Measurements from ENCODE around the gene TMEM72. TPM values are rescaled to one million over a fixed set of nuclear protein-coding genes. Genes with fewer than 3 reads are reported as not detected.

The TMEM72 gene
- polyA plus RNA-seq, 1 donor (not counting 4 experiments of a cell fraction or from before 2014, with no cell fraction given) = not detected

DNA sequence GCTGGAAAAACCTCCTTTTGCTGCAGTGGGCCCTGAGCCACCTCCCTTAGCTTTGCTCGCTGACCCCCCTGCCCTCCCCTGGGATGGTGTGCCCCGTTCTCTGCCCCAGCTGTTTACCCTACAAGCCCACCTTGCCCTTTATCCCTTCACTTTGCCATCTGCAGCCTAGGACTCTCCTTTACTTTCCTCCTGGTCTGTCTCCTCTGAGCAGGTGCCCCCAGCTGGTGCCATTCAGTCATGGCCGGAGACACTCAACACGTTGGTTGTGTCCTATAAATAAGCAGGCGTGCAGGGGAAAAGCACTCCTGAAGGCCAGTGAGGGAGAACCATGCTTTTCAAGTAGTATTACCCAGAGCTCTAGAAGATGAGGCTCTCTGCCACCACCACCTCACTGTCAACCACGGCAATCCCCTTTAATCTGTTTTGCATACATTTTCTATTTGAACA is 54.5 kb downstream of the TMEM72 start:
- H3K4me1 ChIP-seq (ENCODE audit: control insufficient read depth, extremely low read depth, insufficient read depth, low read length) = peaks cover 3% of the 10 kb centered on the region

GRCh38 chr10:44966129-44966815 is 55.1 kb downstream of the TMEM72 start:
- Histone ChIP-seq H3K4me2 (ENCODE audit: control insufficient read depth, extremely low read depth, insufficient read depth, low read depth, low read length) (no peak overlapping the region), H4K20me1 (ENCODE audit: control insufficient read depth, extremely low read depth, insufficient read depth, low read length) (no peaks in the 10 kb centered on the region), H3K9ac (ENCODE audit: control insufficient read depth, extremely low read depth, insufficient read depth, low read length) (no peak overlapping the region), H3K79me2 (ENCODE audit: control insufficient read depth, insufficient read depth, low read length) (no peaks in the 10 kb centered on the region), H3K4me1 (ENCODE audit: control insufficient read depth, extremely low read depth, insufficient read depth, low read length) (peaks cover 3% of the 10 kb centered on the region), H3K9me1 (ENCODE audit: control insufficient read depth, extremely low read depth, insufficient read depth, low read length) (no peaks in the 10 kb centered on the region), H3K4me3 (ENCODE audit: control insufficient read depth in 2 of 3, extremely low read depth in 1 of 3, insufficient read depth in 2 of 3, low read depth in 1 of 3, low read length in 3 of 3) (no peak overlapping the region), H3K9me3 (ENCODE audit: control insufficient read depth, low read depth, low read length) (no peaks in the 10 kb centered on the region), H3K27ac (ENCODE audit: control insufficient read depth, insufficient read depth, low read length) (no peak overlapping the region), H2AFZ (ENCODE audit: control insufficient read depth, low read length) (no peak overlapping the region), H3K36me3 (ENCODE audit: control insufficient read depth in 2 of 2, extremely low read depth in 1 of 2, insufficient read depth in 2 of 2, low read length in 2 of 2) (no peaks in the 10 kb centered on the region), H3K27me3 (ENCODE audit: control insufficient read depth, extremely low read depth, insufficient read depth, low read length) (no peaks in the 10 kb centered on the region)
- DNase-seq (ENCODE audit: low read depth, low spot score) (no peak), FAIRE-seq (no peak)
- dilution Hi-C loops (cut with MboI; ENCODE audit: extremely low pct_ligation_motif_present, low sequenced_read_pairs) = no loop called here
- TF ChIP-seq EZH2 (IDR thresholded peaks at IDR 0.05; ENCODE audit: low read length) = no peak
- TF ChIP-seq, protein P1, sequence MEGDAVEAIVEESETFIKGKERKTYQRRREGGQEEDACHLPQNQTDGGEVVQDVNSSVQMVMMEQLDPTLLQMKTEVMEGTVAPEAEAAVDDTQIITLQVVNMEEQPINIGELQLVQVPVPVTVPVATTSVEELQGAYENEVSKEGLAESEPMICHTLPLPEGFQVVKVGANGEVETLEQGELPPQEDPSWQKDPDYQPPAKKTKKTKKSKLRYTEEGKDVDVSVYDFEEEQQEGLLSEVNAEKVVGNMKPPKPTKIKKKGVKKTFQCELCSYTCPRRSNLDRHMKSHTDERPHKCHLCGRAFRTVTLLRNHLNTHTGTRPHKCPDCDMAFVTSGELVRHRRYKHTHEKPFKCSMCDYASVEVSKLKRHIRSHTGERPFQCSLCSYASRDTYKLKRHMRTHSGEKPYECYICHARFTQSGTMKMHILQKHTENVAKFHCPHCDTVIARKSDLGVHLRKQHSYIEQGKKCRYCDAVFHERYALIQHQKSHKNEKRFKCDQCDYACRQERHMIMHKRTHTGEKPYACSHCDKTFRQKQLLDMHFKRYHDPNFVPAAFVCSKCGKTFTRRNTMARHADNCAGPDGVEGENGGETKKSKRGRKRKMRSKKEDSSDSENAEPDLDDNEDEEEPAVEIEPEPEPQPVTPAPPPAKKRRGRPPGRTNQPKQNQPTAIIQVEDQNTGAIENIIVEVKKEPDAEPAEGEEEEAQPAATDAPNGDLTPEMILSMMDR (optimal IDR thresholded peaks at IDR 0.05 in 1 of 3, IDR thresholded peaks at IDR 0.05 in 1 of 3, conservative IDR thresholded peaks at IDR 0.05 in 1 of 3; ENCODE audit: extremely low read depth in 1 of 3, insufficient read depth in 2 of 3, low read length in 3 of 3) = no peak

More for the DNA sequence above, 54.5 kb downstream of the TMEM72 start:
- TF ChIP-seq EZH2 (IDR thresholded peaks at IDR 0.05; ENCODE audit: low read length) = no peak
- TF ChIP-seq, protein P1 (optimal IDR thresholded peaks at IDR 0.05 in 1 of 3, IDR thresholded peaks at IDR 0.05 in 1 of 3, conservative IDR thresholded peaks at IDR 0.05 in 1 of 3; ENCODE audit: extremely low read depth in 1 of 3, insufficient read depth in 2 of 3, low read length in 3 of 3) = no peak
- no peak overlapping the region for H2AFZ ChIP-seq (ENCODE audit: control insufficient read depth, low read length)
- no peak overlapping the region for H3K4me3 ChIP-seq (ENCODE audit: control insufficient read depth in 2 of 3, extremely low read depth in 1 of 3, insufficient read depth in 2 of 3, low read depth in 1 of 3, low read length in 3 of 3)
- no peak for DNase-seq (ENCODE audit: low read depth, low spot score)
- no peak for FAIRE-seq
- H3K9me3 ChIP-seq (ENCODE audit: control insufficient read depth, low read depth, low read length) = no peaks in the 10 kb centered on the region
- no peaks in the 10 kb centered on the region for H3K79me2 ChIP-seq (ENCODE audit: control insufficient read depth, insufficient read depth, low read length)
- no peaks in the 10 kb centered on the region for H3K36me3 ChIP-seq (ENCODE audit: control insufficient read depth in 2 of 2, extremely low read depth in 1 of 2, insufficient read depth in 2 of 2, low read length in 2 of 2)
- no peaks in the 10 kb centered on the region for H3K27me3 ChIP-seq (ENCODE audit: control insufficient read depth, extremely low read depth, insufficient read depth, low read length)
- no peak overlapping the region for H3K27ac ChIP-seq (ENCODE audit: control insufficient read depth, insufficient read depth, low read length)
- no peak overlapping the region for H3K4me2 ChIP-seq (ENCODE audit: control insufficient read depth, extremely low read depth, insufficient read depth, low read depth, low read length)
- H3K9me1 ChIP-seq (ENCODE audit: control insufficient read depth, extremely low read depth, insufficient read depth, low read length) = no peaks in the 10 kb centered on the region
- dilution Hi-C loops (cut with MboI; ENCODE audit: extremely low pct_ligation_motif_present, low sequenced_read_pairs) = no loop called here
- no peak overlapping the region for H3K9ac ChIP-seq (ENCODE audit: control insufficient read depth, extremely low read depth, insufficient read depth, low read length)
- H4K20me1 ChIP-seq (ENCODE audit: control insufficient read depth, extremely low read depth, insufficient read depth, low read length) = no peaks in the 10 kb centered on the region
